B cell (primary cell): ENCODE results near the gene ABCB10. TPM values are rescaled to one million over a fixed set of nuclear protein-coding genes. Genes with fewer than 3 reads are reported as not detected.

Source experiments
- ATAC-seq: fragments of 200-7000 bp; cut with Tn5 transposase; one replicate; pipeline ENCODE4 v1.10.0; 2021; ENCODE audit warnings: low read depth, mild to moderate bottlenecking, moderate number of reproducible peaks, moderate library complexity
- CTCF ChIA-PET: fragments of 350-600 bp; sonication (Branson Sonifier 250); formaldehyde crosslinking; loops from one replicate; lab custom pipeline; 2021; ENCODE audit warnings: antibody characterized with exemption, inconsistent platforms; lab: Charles Lee
- POLR2A ChIA-PET: fragments of 350-600 bp; sonication (Branson Sonifier 250); formaldehyde crosslinking; loops from one replicate; lab custom pipeline; 2021; ENCODE audit warnings: antibody characterized with exemption; lab: Charles Lee
- DNase-seq: peaks from one replicate; pipeline ENCODE4 v3.0.0; 2013
- H2AFZ ChIP-seq: 2 replicates; pipeline ENCODE4 v1.6.1; 2012; ENCODE audit warnings: mild to moderate bottlenecking, low read depth, low read length; ENCODE audit not compliant: insufficient read depth, poor library complexity, severe bottlenecking
- H3K27ac ChIP-seq, 2 donors: 1 replicate in 1 of 2; 2 replicates in 1 of 2; pipeline ENCODE4 v1.5.1; 2012 to 2013; ENCODE audit warnings: low read length in 2 of 2, mild to moderate bottlenecking in 2 of 2, moderate library complexity in 1 of 2
- H3K27me3 ChIP-seq, 4 experiments: fragments of 200-600 bp in 1 of 4; sonication (generic) in 1 of 4; replicated peaks in 1 of 4; 1 replicate in 2 of 4; 2 replicates in 2 of 4; pipeline versions ENCODE4 v1.6.1 to v1.7.0; 2013 to 2016; ENCODE audit warnings: low read length in 3 of 4, mild to moderate bottlenecking in 2 of 4, mixed read lengths in 1 of 4, moderate library complexity in 1 of 4; ENCODE audit not compliant: insufficient read depth in 4 of 4, control insufficient read depth in 3 of 4; ENCODE audit errors: control extremely low read depth in 1 of 4
- H3K36me3 ChIP-seq, 2 experiments: replicated peaks in 1 of 2; 1 replicate in 1 of 2; 2 replicates in 1 of 2; pipeline versions ENCODE4 v1.6.1 to v1.7.1; 2013; ENCODE audit warnings: low read length in 1 of 2; ENCODE audit not compliant: insufficient read depth in 2 of 2, control insufficient read depth in 1 of 2; ENCODE audit errors: control extremely low read depth in 1 of 2, extremely low read depth in 1 of 2
- H3K4me1 ChIP-seq, 2 donors: fragments of 200-600 bp in 1 of 2; sonication (generic) in 1 of 2; 1 replicate in 1 of 2; 2 replicates in 1 of 2; pipeline versions ENCODE4 v1.5.1 to v1.6.1; 2013 to 2017; ENCODE audit warnings: low read length in 2 of 2; ENCODE audit not compliant: control insufficient read depth in 2 of 2, insufficient read depth in 2 of 2
- H3K4me2 ChIP-seq: replicated peaks from 2 replicates; pipeline ENCODE3; 2012; ENCODE audit warnings: mild to moderate bottlenecking, low read depth, low read length; ENCODE audit not compliant: poor library complexity, severe bottlenecking
- H3K4me3 ChIP-seq, 5 experiments: fragments of 200-600 bp in 1 of 5; sonication (generic) in 1 of 5; 1 replicate in 3 of 5; 2 replicates in 2 of 5; pipeline versions ENCODE4 v1.5.1 to v1.7.0; 2011 to 2016; ENCODE audit warnings: low read length in 4 of 5, mild to moderate bottlenecking in 4 of 5, low read depth in 2 of 5, control low read depth in 1 of 5, moderate library complexity in 1 of 5; ENCODE audit not compliant: insufficient read depth in 1 of 5; ENCODE audit errors: control extremely low read depth in 1 of 5, extremely low read depth in 1 of 5
- H3K79me2 ChIP-seq: fragments of 200-600 bp; sonication (generic); one replicate; pipeline ENCODE4 v1.6.0; 2016; ENCODE audit warnings: low read length; ENCODE audit not compliant: control insufficient read depth, insufficient read depth
- H3K9ac ChIP-seq: fragments of 200-600 bp; sonication (generic); 2 replicates; pipeline ENCODE4 v1.6.1; 2017; ENCODE audit warnings: mild to moderate bottlenecking, low read length, moderate library complexity
- H3K9me3 ChIP-seq, 3 donors: one replicate each; pipeline versions ENCODE4 v1.6.1 to v1.7.1; 2013; ENCODE audit warnings: low read length in 2 of 3; ENCODE audit not compliant: control insufficient read depth in 2 of 3, insufficient read depth in 1 of 3; ENCODE audit errors: control extremely low read depth in 1 of 3
- H4K20me1 ChIP-seq: 2 replicates; pipeline ENCODE4 v1.6.0; 2012; ENCODE audit warnings: mild to moderate bottlenecking, low read length; ENCODE audit not compliant: insufficient read depth, control insufficient read depth, poor library complexity, severe bottlenecking
- H3K27ac Mint-ChIP-seq: one replicate; pipeline ENCODE4 v1.8.0; 2021; ENCODE audit warnings: mixed read lengths
- H3K27me3 Mint-ChIP-seq: one replicate; pipeline ENCODE4 v1.8.0; 2021; ENCODE audit warnings: mixed read lengths
- H3K4me1 Mint-ChIP-seq: one replicate; pipeline ENCODE4 v1.8.0; 2021; ENCODE audit warnings: mixed read lengths
- H3K4me3 Mint-ChIP-seq: one replicate; pipeline ENCODE4 v1.8.0; 2021; ENCODE audit warnings: mixed read lengths
- H3K9me3 Mint-ChIP-seq: one replicate; pipeline ENCODE4 v1.8.0; 2022; ENCODE audit warnings: mixed read lengths; ENCODE audit not compliant: insufficient read depth
- EZH2 ChIP-seq: IDR thresholded peaks from 2 replicates; pipeline ENCODE4 v1.6.1; 2012; ENCODE audit warnings: borderline replicate concordance, low read depth, mild to moderate bottlenecking, moderate library complexity, low read length; ENCODE audit not compliant: insufficient read depth, poor library complexity, severe bottlenecking
- WGBS: methylation state at CpG from one replicate; pipeline ENCODE4 v1.1.5; 2013; ENCODE audit warnings: missing lambda C conversion rate; ENCODE audit not compliant: insufficient coverage; 5-methylcytosine and 5-hydroxymethylcytosine counted together
- intact Hi-C: fragments of 100-400 bp; cut with micrococcal nuclease; formaldehyde crosslinking; loops from one replicate; pipeline ENCODE4 v1.10.0; 2022
- polyA plus RNA-seq: library from polyadenylated mRNA; depleted of rRNA; stranded (reverse); fragments of >200 nt; gene quantifications from 2 replicates; pipeline ENCODE4 v1.2.3, GENCODE V29; 2012
- total RNA-seq, 2 donors: library from RNA; stranded (reverse); fragments of 120-200 nt in 1 of 2; gene quantifications; 1 replicate in 1 of 2; 2 replicates in 1 of 2; pipeline versions ENCODE4 v1.2.3 to v1.2.4, GENCODE V29; 2013 to 2022
- TF ChIP-seq, protein P1 (sequence below): fragments of 200-600 bp; IDR thresholded peaks from one replicate; pipeline ENCODE4 v1.8.0; 2022; ENCODE audit warnings: antibody characterized with exemption, mild to moderate bottlenecking

ABCB10 gene
- total and polyA plus RNA-seq, 2 donors (not counting 1 experiment from before 2014, with no cell fraction given) = 6.5 to 18.6 TPM

DNA sequence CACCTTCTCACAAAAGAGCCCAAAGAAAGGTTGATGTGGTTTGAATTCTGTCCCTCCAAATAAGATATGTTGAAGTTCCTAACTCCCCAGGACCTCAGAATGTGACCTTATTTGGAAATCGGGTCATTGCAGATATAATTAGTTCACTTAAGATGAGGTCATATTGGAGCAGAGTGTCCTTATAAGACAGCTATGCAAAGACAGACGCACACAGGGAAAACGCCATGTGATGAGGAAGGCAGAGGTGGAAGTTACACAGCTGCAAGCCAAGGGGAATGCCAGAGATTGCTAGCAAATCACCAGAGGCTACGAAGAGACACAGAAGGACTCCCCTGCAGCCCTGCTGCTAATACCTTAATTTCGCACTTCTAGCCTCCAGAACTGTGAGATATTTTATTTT, 5.2 kb upstream of the ABCB10 start:
- ATAC-seq = no peak
- H3K4me3 Mint-ChIP-seq = no peak overlapping the region
- CTCF ChIA-PET = no interaction called here
- no peak overlapping the region for H3K9ac ChIP-seq
- H3K36me3 ChIP-seq = no peaks in the 10 kb centered on the region
- H3K9me3 ChIP-seq = no peaks in the 10 kb centered on the region
- H3K27me3 ChIP-seq = no peaks in the 10 kb centered on the region
- no peaks in the 10 kb centered on the region for H3K9me3 Mint-ChIP-seq
- peaks cover 10% of the 10 kb centered on the region for H3K4me1 Mint-ChIP-seq
- DNase-seq = no peak
- H3K79me2 ChIP-seq = no peaks in the 10 kb centered on the region
- H3K27me3 Mint-ChIP-seq = no peaks in the 10 kb centered on the region
- H2AFZ ChIP-seq = no peak overlapping the region
- H3K27ac Mint-ChIP-seq = no peak overlapping the region
- TF ChIP-seq, protein P1, sequence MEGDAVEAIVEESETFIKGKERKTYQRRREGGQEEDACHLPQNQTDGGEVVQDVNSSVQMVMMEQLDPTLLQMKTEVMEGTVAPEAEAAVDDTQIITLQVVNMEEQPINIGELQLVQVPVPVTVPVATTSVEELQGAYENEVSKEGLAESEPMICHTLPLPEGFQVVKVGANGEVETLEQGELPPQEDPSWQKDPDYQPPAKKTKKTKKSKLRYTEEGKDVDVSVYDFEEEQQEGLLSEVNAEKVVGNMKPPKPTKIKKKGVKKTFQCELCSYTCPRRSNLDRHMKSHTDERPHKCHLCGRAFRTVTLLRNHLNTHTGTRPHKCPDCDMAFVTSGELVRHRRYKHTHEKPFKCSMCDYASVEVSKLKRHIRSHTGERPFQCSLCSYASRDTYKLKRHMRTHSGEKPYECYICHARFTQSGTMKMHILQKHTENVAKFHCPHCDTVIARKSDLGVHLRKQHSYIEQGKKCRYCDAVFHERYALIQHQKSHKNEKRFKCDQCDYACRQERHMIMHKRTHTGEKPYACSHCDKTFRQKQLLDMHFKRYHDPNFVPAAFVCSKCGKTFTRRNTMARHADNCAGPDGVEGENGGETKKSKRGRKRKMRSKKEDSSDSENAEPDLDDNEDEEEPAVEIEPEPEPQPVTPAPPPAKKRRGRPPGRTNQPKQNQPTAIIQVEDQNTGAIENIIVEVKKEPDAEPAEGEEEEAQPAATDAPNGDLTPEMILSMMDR = no peak
- no peak for TF ChIP-seq EZH2
- no peak overlapping the region for H3K27ac ChIP-seq
- no peak overlapping the region for H3K4me3 ChIP-seq
- intact Hi-C loops = no loop called here
- WGBS = 84% methylated on average over 3 of the region's 5 CpGs
- H4K20me1 ChIP-seq = no peaks in the 10 kb centered on the region
- POLR2A ChIA-PET = interaction anchor here (1.2 kb wide), 1 partner anchor 63 kb away, joined by 3 read pairs; the partner anchor contains the start of gene URB2
- H3K4me2 ChIP-seq = no peak overlapping the region
- peaks cover 3 to 6% of the 10 kb centered on the region in 2 donors for H3K4me1 ChIP-seq

DNA sequence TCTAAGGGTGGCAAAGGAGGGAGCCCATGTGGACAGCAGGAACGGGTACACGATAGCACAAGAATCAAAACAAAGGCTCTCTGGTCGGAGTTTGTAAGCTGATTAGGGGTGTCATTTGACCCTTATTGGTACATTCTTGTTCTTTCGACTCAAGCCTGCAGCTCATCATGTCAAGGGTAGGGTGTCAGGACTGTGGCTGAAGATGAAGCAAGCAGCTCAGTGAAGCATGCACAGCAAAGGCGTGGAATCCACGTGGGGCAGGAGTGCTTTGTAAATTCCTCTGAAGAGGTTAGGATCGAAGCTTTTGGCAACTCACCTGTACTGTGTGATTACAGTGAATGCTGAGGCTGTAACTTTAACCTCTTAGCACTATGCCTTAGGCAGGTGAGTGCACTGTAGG, 4.7 kb upstream of the ABCB10 start:
- TF ChIP-seq, protein P1 = no peak
- TF ChIP-seq EZH2 = no peak
- 77% methylated on average over 6 of the region's 7 CpGs for WGBS
- ATAC-seq (no peak), DNase-seq (no peak)
- Histone ChIP-seq H2AFZ (no peak overlapping the region), H3K4me1 (peaks cover 3 to 6% of the 10 kb centered on the region in 2 donors), H3K27me3 (no peaks in the 10 kb centered on the region), H3K36me3 (no peaks in the 10 kb centered on the region), H3K4me2 (no peak overlapping the region), H3K79me2 (no peaks in the 10 kb centered on the region), H3K4me3 (no peak overlapping the region), H3K27ac (no peak overlapping the region), H4K20me1 (no peaks in the 10 kb centered on the region), H3K9me3 (no peaks in the 10 kb centered on the region), H3K9ac (no peak overlapping the region)
- H3K9me3 Mint-ChIP-seq = no peaks in the 10 kb centered on the region
- no peaks in the 10 kb centered on the region for H3K27me3 Mint-ChIP-seq
- intact Hi-C loops = no loop called here
- ChIA-PET POLR2A (interaction anchor here (1.2 kb wide), 1 partner anchor 63 kb away, joined by 3 read pairs; the partner anchor contains the start of gene URB2), CTCF (no interaction called here)
- peaks cover 10% of the 10 kb centered on the region for H3K4me1 Mint-ChIP-seq
- H3K4me3 Mint-ChIP-seq = no peak overlapping the region
- H3K27ac Mint-ChIP-seq = no peak overlapping the region
